ENCODE data around the gene MACF1. TPM values are rescaled to one million over a fixed set of nuclear protein-coding genes. Genes with fewer than 3 reads are reported as not detected.

MACF1 gene
- total and polyA plus RNA-seq, 10 donors: 50.8 to 641 (median 414) TPM

DNA sequence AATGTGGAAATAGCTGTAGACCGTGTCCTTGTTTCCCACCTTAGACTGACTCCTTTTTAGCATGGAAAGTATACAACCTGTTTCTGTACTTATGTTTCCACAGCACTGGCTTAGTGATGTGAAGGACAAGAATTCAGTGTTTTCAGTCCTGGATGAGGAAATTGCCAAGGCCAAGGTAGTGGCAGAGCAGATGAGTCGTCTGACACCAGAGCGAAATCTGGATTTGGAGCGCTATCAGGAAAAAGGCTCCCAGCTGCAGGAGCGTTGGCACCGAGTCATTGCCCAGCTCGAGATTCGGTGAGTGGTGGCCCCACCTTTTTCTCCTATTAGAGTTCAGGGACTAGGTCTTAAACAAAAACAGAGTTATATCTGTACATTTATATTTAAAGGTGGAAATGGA lies 112.6 kb downstream of the MACF1 start:
- Histone ChIP-seq H3K4me1 (peaks cover 0 to 18% (median 4%) of the 10 kb centered on the region in 6 donors), H3K36me3 (peaks cover 0 to 100% (median 82%) of the 10 kb centered on the region in 6 donors)
- intact Hi-C loops (cut with DNase I; ENCODE audit: low total_unique reads): no loop called here

GRCh38 chr1:39317910-39318633 lies 113.6 kb downstream of the MACF1 start:
- peak; percentile 73 for DNase-seq
- TF ChIP-seq POLR2AphosphoS5 (IDR thresholded peaks at IDR 0.05) (peak in 2 of 3 donors; percentile 33 to 60), CTCF (IDR thresholded peaks at IDR 0.05 in 8 of 11, conservative IDR thresholded peaks at IDR 0.05 in 3 of 11) (no peak), POLR2A (IDR thresholded peaks at IDR 0.05) (no peak)
- Histone ChIP-seq H3K4me1 (peaks cover 0 to 20% (median 4%) of the 10 kb centered on the region in 6 donors), H3K4me3 (no peak overlapping the region), H3K36me3 (peaks cover 0 to 100% (median 84%) of the 10 kb centered on the region in 6 donors), H3K27ac (peak overlapping the region in 6 of 8 donors; percentile 40 to 77 (median 55)), H3K9me3 (no peaks in the 10 kb centered on the region), H3K27me3 (replicated peaks in 1 of 7) (no peaks in the 10 kb centered on the region)
- WGBS, 5 donors: 58 to 70% (median 63%) methylated on average over 6 of the region's 6 CpGs
- intact Hi-C loops (cut with DNase I; ENCODE audit: low total_unique reads): no loop called here

More for the DNA sequence above, 112.6 kb downstream of the MACF1 start:
- no peak for TF ChIP-seq POLR2AphosphoS5 (IDR thresholded peaks at IDR 0.05)
- TF ChIP-seq POLR2A (IDR thresholded peaks at IDR 0.05): no peak
- TF ChIP-seq CTCF (IDR thresholded peaks at IDR 0.05 in 8 of 11, conservative IDR thresholded peaks at IDR 0.05 in 3 of 11): no peak
- no peak for DNase-seq
- H3K4me3 ChIP-seq: no peak overlapping the region
- WGBS, 5 donors: 75 to 82% (median 78%) methylated on average over 8 of the region's 8 CpGs
- no peaks in the 10 kb centered on the region for H3K27me3 ChIP-seq (replicated peaks in 1 of 7)
- peak overlapping the region in 5 of 8 donors; percentile 40 to 77 (median 55) for H3K27ac ChIP-seq
- H3K9me3 ChIP-seq: no peaks in the 10 kb centered on the region

GRCh38 chr1:39321979-39322378 lies 117.5 kb downstream of the MACF1 start:
- no peak overlapping the region for H3K4me3 ChIP-seq
- WGBS, 5 donors: 82 to 93% (median 84%) methylated on average over 1 of the region's 1 CpG

More at GRCh38 chr1:39321979-39322378, 117.5 kb downstream of the MACF1 start:
- TF ChIP-seq POLR2A (IDR thresholded peaks at IDR 0.05) (no peak), CTCF (IDR thresholded peaks at IDR 0.05 in 8 of 11, conservative IDR thresholded peaks at IDR 0.05 in 3 of 11) (no peak), POLR2AphosphoS5 (IDR thresholded peaks at IDR 0.05) (no peak)
- peak overlapping the region in 6 of 8 donors; percentile 2 to 43 (median 11) for H3K27ac ChIP-seq
- intact Hi-C loops (cut with DNase I; ENCODE audit: low total_unique reads): no loop called here
- no peak for DNase-seq
- no peaks in the 10 kb centered on the region for H3K27me3 ChIP-seq (replicated peaks in 1 of 7)
- no peaks in the 10 kb centered on the region for H3K9me3 ChIP-seq
- peaks cover 0 to 20% (median 4%) of the 10 kb centered on the region in 6 donors for H3K4me1 ChIP-seq
- peaks cover 0 to 100% (median 94%) of the 10 kb centered on the region in 6 donors for H3K36me3 ChIP-seq

Data from spleen (tissue), 11 donors.